ENCODE measurements around the gene OR7G3.
A peak's percentile ranks its signal among the peaks of the same experiment; 100 is the strongest.

Gene OR7G3

DNA sequence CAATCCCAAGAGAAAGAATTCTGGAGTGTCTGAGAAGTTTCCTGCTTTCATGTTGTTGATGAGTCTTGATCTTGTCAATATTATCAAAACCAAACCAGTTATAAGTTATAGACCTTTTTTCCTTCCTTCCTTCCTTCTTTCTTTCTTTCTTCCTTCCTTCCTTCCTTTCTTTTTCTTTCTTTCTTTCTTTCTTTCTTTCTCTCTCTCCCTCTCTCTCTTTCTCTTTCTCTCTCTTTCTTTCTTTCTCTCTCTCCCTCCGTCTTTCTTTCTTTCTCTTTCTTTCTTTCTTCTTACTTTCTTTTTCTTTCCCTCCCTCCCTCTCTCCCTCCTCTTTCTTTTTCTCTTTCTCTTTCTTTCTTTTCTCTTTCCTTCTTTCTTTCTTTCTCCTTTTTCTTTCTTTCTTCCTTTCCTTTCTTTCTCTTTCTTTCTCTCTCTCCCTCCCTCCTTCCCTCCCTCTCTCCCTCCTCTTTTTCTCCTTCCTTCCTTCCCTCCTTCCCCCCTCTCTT is at the start of gene OR7G3:
OR7G3 (minus strand) TSS at position 51 of the 506 bp plus-strand sequence; CDS start at position 51, 0 bp downstream.
- ATAC-seq: no peak
- Mint-ChIP-seq H3K27me3 (peaks cover 28% of the 10 kb centered on the region), H3K9me3 (no peaks in the 10 kb centered on the region), H3K4me3 (no peak within 1 kb of the TSS), H3K4me1 (peaks cover 11% of the 10 kb centered on the region), H3K27ac (peak within 1 kb of the TSS; percentile 31 to 61)
- DNase-seq: no peak

DNA sequence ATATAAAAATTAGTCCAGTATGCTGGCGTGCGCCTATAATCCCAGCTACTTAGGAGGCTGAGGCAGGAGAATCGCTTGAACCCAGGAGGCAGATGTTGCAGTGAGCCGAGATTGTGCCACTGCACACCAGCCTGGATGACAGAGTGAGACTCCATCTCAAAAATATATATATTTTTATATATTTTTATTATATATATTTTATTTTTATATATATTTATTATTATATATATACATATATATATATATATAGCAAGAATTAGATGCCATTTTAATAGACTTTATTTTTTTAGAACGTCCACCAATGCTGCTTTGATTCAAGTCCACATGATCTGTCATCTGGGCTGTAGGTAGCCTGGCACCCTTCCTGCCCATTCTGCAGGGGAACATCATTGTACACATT is 48.6 kb upstream of the OR7G3 start:
- Mint-ChIP-seq H3K9me3 (no peaks in the 10 kb centered on the region), H3K27me3 (no peaks in the 10 kb centered on the region), H3K4me3 (no peak overlapping the region), H3K27ac (no peak overlapping the region), H3K4me1 (no peaks in the 10 kb centered on the region)
- ATAC-seq (no peak), DNase-seq (no peak)

DNA sequence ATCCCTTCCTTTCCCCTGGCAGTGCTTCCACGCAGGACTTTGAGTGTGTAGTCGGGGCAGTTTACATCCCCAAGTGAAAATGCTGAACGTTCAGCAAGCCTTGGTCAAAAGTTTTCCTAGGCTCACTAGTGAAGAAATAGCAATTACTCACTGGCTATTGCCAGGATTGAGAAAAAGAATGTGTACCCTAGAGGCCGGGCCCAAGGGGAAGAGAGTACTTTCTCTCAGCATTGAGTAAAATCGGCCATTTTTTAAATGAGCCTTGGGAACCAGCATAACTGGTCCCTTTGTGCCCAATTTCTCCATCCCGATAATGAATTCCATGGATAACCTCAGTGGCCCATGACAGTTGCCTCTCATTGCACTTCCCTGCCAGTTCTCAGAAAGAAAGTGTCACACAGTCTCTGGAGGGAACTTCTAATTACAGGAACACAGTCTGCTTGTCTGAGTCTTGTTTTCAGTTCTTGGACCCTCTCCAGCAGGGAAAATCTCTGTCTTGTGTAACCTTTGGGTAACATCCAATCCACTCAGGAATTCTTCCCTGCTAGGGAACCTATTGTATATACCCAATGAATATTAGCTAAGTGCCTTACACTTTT is 44.7 kb upstream of the OR7G3 start:
- Mint-ChIP-seq H3K27ac (peak overlapping the region in 1 of 2 donors; percentile 4), H3K9me3 (peaks cover 0 to 15% of the 10 kb centered on the region in 2 donors), H3K4me3 (no peak overlapping the region), H3K27me3 (no peaks in the 10 kb centered on the region), H3K4me1 (no peaks in the 10 kb centered on the region)
- no peak for DNase-seq
- ATAC-seq: no peak

DNA sequence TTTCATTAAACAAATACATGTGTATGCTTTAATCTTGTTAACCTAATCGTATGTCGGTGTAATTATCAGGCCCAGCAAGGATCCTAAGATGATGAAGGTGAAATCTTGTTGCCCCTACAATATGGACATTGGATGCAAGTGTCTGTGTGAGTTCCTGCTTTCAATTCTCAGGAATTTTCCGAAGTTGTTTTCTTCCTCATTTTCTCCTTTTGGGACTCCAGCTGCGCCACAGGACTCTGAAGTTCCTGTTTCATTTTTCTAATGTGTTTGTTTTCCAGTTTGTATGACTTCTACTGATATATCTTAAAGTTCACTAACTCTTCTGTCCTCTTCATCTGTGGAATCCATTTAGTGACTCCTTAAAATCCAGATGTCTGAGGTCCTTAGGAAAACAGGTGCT is 40.1 kb upstream of the OR7G3 start:
- peaks cover 0 to 35% of the 10 kb centered on the region in 2 donors for H3K9me3 Mint-ChIP-seq
- no peak overlapping the region for H3K4me3 Mint-ChIP-seq
- no peaks in the 10 kb centered on the region for H3K27me3 Mint-ChIP-seq
- ATAC-seq: no peak
- DNase-seq: no peak
- no peaks in the 10 kb centered on the region for H3K4me1 Mint-ChIP-seq
- no peak overlapping the region for H3K27ac Mint-ChIP-seq

DNA sequence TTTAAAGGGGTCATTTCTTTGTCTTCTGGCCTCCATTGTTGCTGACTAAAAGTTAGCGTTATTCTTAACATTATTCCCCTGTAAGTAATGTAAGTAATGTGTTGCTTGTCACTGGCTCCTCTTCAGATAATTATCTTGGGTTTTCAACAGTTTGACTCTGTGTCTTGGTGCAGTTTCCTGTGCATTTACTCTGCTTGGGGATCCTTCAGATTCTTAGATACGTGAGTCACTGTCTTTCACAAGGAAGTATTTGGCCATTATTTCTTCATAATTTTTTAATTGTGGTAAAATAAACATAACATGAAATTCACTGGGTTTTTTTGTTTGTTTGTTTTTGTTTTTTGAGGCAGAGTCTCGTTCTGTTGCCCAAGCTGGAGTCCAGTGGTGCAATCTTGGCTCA is 38.5 kb upstream of the OR7G3 start:
- DNase-seq (no peak), ATAC-seq (no peak)
- Mint-ChIP-seq H3K27ac (no peak overlapping the region), H3K9me3 (peaks cover 8 to 51% of the 10 kb centered on the region in 2 donors), H3K4me3 (no peak overlapping the region), H3K27me3 (no peaks in the 10 kb centered on the region), H3K4me1 (no peaks in the 10 kb centered on the region)

DNA sequence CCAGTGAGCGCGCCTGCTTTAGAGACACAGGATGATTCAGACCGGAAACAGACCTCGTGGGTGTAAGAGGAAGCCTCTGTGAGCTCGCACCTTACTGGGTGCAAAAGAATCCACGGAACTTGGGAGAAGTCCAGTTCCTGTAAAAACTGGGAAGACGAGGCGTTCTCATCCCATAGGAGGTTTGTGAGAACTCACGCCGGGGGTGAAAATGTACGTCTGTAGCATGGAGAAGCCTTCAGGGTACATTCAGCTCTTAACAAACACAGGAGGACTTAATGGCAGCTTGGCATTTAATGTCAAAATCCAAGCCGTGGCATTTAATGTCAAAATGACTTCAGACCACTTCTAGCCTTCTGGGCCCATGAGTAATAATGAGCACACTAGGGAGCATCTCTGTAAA is 34.7 kb upstream of the OR7G3 start:
- no peaks in the 10 kb centered on the region for H3K4me1 Mint-ChIP-seq
- peaks cover 13 to 49% of the 10 kb centered on the region in 2 donors for H3K9me3 Mint-ChIP-seq
- DNase-seq (no peak), ATAC-seq (no peak)
- H3K27ac Mint-ChIP-seq: no peak overlapping the region
- H3K27me3 Mint-ChIP-seq: no peaks in the 10 kb centered on the region
- H3K4me3 Mint-ChIP-seq: no peak overlapping the region

DNA sequence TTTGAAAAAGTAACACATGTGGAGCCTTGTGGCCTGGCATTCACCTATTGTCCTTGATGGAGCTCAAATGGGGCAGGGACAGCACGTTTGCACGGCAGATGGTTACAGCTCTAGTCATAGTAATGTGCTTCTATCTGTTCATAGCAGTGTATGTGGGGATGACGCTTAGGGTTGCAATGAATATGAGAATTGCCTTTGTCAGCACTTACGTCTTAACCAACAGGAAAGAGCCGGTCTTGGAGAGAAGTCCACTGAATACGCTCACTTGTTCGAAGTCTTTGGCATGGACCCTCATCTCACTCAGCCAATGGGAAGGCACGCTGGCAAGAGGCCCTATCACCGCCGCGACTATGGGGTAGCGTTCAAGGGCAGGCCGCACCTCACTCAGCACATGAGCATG is 33.1 kb upstream of the OR7G3 start:
- no peak for ATAC-seq
- Mint-ChIP-seq H3K27me3 (no peaks in the 10 kb centered on the region), H3K27ac (peak overlapping the region in 1 of 2 donors; percentile 12), H3K4me1 (peaks cover 8% of the 10 kb centered on the region), H3K9me3 (peaks cover 13 to 57% of the 10 kb centered on the region in 2 donors), H3K4me3 (no peak overlapping the region)
- no peak for DNase-seq

DNA sequence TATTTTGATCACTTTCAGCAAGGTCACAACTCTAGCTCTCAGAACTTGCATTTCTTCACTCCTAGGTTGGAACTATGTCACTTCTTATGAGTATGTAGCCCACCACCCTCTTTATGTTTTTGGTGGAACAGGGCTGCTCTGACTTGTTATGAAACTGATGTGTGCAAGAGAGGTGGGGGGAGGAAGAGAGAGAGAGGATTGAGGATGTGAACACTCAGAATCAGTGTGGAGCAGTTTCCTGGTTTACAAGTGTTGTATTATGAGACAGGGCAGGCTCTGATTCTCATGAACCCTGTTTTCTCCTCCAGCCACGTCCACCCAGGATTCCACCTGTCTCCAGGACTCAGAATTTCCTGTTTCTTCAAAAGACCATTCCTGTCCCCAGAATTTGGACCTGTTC is 29.6 kb upstream of the OR7G3 start:
- H3K27ac Mint-ChIP-seq: no peak overlapping the region
- peaks cover 27 to 58% of the 10 kb centered on the region in 2 donors for H3K9me3 Mint-ChIP-seq
- no peak overlapping the region for H3K4me3 Mint-ChIP-seq
- DNase-seq: no peak
- no peaks in the 10 kb centered on the region for H3K27me3 Mint-ChIP-seq
- peaks cover 27% of the 10 kb centered on the region for H3K4me1 Mint-ChIP-seq
- no peak for ATAC-seq

DNA sequence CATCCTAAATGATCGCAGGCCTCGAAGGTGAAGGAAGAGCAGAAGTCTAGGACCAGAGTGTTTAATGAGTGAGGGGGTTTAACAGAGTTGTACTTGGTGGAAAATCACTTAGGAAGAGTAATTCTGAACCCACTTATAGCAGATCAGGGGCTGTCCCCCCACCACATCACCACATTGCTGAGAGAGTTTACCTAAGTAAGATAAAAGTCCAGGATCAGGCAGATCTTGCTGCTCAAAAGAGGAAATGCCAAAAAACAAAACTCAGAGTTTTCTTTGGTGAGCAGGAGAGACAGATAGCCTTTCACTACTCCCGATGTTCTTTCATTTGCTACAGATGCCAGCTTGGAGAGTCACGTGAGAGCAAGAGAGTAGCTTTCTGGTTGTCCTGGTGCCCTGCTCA is 28.8 kb upstream of the OR7G3 start:
- Mint-ChIP-seq H3K4me3 (no peak overlapping the region), H3K27me3 (no peaks in the 10 kb centered on the region), H3K27ac (peak overlapping the region; percentile 27 to 53), H3K9me3 (peaks cover 29 to 58% of the 10 kb centered on the region in 2 donors), H3K4me1 (peaks cover 34% of the 10 kb centered on the region)
- ATAC-seq (no peak), DNase-seq (no peak)

DNA sequence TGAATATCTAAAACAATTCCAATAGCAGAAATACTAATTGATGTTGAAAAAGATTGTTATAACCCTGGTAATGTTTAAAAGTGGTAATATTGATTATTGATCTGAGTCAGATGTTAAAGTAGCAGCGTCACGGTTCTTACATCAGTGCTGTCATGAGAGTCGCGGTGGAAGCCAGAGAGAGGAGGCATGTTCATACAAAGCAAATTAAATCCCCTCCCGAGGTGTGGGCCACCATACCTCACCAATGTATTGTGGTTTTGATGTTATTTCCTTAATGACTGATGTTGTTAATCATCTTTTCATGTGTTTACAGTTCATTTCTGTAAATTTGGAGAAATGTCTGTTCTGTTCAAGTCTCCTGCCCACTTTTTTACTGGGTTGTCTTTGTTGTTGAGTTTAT is 24.6 kb upstream of the OR7G3 start:
- Mint-ChIP-seq H3K9me3 (peaks cover 34 to 61% of the 10 kb centered on the region in 2 donors), H3K27me3 (no peaks in the 10 kb centered on the region), H3K4me3 (no peak overlapping the region), H3K27ac (no peak overlapping the region), H3K4me1 (peaks cover 68% of the 10 kb centered on the region)
- ATAC-seq (no peak), DNase-seq (no peak)

DNA sequence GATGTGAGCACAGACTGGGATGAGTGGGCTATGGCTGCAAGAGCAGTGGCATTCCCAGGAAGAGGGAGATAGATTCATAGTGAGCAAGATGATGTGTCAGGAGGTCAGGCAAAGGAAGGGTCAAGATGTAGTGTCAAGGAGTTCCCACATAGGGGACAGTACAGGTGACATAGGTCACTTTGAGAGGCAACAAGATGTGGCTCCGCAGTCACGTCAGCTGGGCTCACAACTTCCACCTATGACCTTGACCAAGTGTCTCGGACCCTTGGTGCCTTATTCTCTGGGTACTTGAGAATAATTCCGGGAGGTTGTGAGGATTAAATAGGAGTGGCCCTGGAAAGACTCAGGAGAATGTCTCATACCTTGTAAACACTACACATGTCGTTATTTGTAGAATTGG is 23.9 kb upstream of the OR7G3 start:
- H3K27me3 Mint-ChIP-seq: no peaks in the 10 kb centered on the region
- H3K27ac Mint-ChIP-seq: no peak overlapping the region
- peaks cover 70% of the 10 kb centered on the region for H3K4me1 Mint-ChIP-seq
- ATAC-seq (no peak), DNase-seq (no peak)
- H3K9me3 Mint-ChIP-seq: peaks cover 35 to 63% of the 10 kb centered on the region in 2 donors
- peak overlapping the region in 1 of 2 donors; percentile 7 for H3K4me3 Mint-ChIP-seq

DNA sequence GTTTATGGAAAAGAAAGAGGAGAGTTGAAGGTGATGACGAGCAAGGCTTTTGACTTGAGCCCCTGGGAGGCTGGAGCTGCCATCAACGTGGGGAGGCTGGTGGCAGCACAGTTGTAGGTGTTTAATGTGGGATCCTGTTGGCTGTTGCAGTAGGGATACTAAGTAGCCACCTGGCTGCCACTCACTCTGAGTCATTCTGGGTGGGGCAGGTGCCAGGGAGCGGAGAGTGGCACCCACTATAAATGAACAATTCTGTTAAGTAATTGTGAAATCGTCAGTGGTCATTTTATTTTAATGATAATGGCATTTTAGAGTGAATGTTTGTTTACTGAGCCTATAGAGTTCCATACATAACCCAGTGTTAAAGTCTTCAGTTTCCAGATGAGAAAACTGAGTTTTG is 23.2 kb upstream of the OR7G3 start:
- no peak overlapping the region for H3K4me3 Mint-ChIP-seq

DNA sequence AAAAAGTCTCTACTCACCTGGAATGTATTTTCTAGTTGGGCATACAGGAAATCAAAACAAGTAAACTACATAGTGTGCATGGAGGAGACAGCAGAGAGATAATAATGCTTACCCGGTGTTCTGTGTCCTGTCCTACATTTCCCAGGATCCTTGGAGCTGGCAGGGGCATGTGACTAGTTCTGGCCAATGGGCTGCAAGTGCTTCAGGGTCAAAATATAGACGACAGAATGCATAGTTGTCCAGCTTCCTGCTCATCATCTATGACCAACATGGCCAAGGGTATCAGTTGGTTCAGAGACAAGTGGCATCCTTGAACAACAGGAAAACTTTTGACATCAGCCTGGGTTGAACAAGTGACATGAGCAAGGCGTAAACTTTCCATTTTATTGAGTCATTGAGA is 21.9 kb upstream of the OR7G3 start:
- H3K27ac Mint-ChIP-seq: peak overlapping the region in 1 of 2 donors; percentile 8
- peaks cover 50 to 65% of the 10 kb centered on the region in 2 donors for H3K9me3 Mint-ChIP-seq
- no peak overlapping the region for H3K4me3 Mint-ChIP-seq
- H3K4me1 Mint-ChIP-seq: peaks cover 71% of the 10 kb centered on the region
- no peaks in the 10 kb centered on the region for H3K27me3 Mint-ChIP-seq
- DNase-seq (no peak), ATAC-seq (no peak)

More for the DNA sequence above, 23.2 kb upstream of the OR7G3 start:
- ATAC-seq: no peak
- Mint-ChIP-seq H3K27ac (no peak overlapping the region), H3K9me3 (peaks cover 40 to 63% of the 10 kb centered on the region in 2 donors), H3K4me1 (peaks cover 67% of the 10 kb centered on the region), H3K27me3 (no peaks in the 10 kb centered on the region)
- DNase-seq: no peak

DNA sequence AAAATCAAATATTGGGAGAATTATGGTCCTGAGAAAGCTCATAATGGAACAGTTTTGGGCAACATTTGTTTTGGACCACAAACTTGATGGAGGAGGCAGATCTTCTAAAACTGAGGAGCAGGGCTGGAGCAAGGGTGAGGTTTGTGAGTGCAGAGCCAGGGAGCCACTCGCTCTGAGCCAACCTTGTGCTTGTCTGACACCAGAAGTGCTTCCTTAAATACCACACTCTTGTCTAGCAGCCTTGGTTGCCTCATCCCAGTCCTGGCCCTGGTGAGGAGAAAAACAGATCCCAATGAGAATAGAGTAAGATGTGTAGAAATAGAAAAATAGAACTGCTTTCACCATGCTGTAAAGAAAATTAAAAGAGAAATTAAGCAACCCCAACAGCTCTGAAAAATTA is 20.1 kb upstream of the OR7G3 start:
- no peak overlapping the region for H3K4me3 Mint-ChIP-seq

DNA sequence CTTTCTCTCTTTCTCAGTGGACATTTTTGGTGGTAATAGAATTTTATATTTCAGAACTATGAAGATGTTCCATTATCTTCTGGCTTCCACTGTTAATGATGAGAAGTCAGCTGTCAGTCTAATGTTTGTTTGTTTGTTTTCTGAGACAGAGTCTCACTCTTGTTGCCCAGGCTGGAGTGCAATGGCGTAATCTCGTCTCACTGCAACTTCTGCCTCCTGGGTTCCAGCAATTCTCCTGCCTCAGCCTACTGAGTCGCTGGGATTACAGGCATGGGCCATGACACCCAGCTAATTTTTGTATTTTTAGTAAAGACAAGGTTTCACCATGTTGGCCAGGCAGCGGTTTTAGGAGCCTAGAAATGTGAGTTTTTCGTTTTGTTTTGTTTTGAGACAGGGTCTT is 18.2 kb upstream of the OR7G3 start:
- peak overlapping the region in 1 of 2 donors; percentile 96 for H3K27ac Mint-ChIP-seq
- no peak for ATAC-seq
- H3K27me3 Mint-ChIP-seq: no peaks in the 10 kb centered on the region
- DNase-seq: no peak
- H3K4me3 Mint-ChIP-seq: no peak overlapping the region
- peaks cover 68% of the 10 kb centered on the region for H3K4me1 Mint-ChIP-seq
- H3K9me3 Mint-ChIP-seq: peaks cover 26 to 37% of the 10 kb centered on the region in 2 donors

More for the DNA sequence above, 20.1 kb upstream of the OR7G3 start:
- DNase-seq: no peak
- H3K4me1 Mint-ChIP-seq: peaks cover 74% of the 10 kb centered on the region
- no peak overlapping the region for H3K27ac Mint-ChIP-seq
- no peak for ATAC-seq
- H3K9me3 Mint-ChIP-seq: peaks cover 42 to 54% of the 10 kb centered on the region in 2 donors
- H3K27me3 Mint-ChIP-seq: no peaks in the 10 kb centered on the region

DNA sequence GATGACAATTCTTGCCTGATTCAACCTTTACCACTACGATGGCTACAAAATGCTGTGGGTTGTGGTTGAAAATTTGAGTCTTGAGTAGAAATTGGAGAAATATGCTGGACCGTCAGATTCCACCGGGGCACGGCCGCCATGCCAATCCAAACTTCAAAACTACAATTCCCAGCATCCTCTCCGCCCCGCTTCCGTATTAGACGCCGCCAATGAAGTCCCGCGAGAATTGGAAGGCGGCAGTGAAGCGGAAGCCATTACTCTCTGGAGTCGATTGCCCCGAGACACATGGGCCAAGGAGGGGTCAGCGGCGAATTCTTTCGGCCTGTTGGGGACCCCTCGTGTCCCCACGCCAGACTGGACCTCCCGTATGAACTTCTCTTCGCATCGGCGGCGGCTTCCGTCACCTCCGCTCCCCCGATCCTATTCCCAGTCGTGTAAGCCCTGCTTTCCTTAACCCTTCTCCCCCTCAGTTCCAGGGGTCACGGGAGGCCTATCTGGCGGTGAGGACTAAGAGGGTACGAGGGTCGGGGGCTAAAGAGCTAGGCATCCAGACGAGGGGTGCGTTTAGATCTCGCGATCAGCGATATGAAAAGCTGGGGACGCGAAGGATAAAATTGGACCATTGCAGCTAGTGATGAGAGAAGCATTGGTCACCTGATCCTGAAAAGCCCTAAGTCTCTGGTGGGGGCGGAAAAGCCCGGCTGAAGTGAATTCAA is 13.6 kb upstream of the OR7G3 start, which contains the start of gene ZNF317:
ZNF317 (plus strand) TSS at position 239 of the 716 bp plus-strand sequence. CDS start 15,620 bp downstream, outside the sequence.
- Mint-ChIP-seq H3K4me1 (peaks cover 35% of the 10 kb centered on the region), H3K27ac (peak within 1 kb of the TSS; percentile 99 to 100), H3K27me3 (peaks cover 5% of the 10 kb centered on the region), H3K4me3 (peak within 1 kb of the TSS; percentile 97 to 100), H3K9me3 (peaks cover 15 to 17% of the 10 kb centered on the region in 2 donors)
- DNase-seq: peak; percentile 81 to 91
- ATAC-seq: peak; percentile 96
